ENCODE results near the gene FBXL17. TPM values are rescaled to one million over a fixed set of nuclear protein-coding genes. Genes with fewer than 3 reads are reported as not detected.

The FBXL17 gene
- total RNA-seq, 3 donors from 2014 or later, result 22.6 to 31.3 (median 28.8) TPM

- Histone ChIP-seq H3K27me3 (no peaks in the 10 kb centered on the region), H3K4me1 (no peaks in the 10 kb centered on the region), H3K27ac (no peak overlapping the region), H3K9me3 (no peaks in the 10 kb centered on the region), H3K4me3 (no peak overlapping the region), H3K36me3 (no peaks in the 10 kb centered on the region)
- DNase-seq (ENCODE audit: low spot score in 2 of 2), result no peak
- intact Hi-C loops (cut with DNase I; ENCODE audit: low total_unique reads), result no loop called here
- TF ChIP-seq CTCF (IDR thresholded peaks at IDR 0.05), result no peak
- TF ChIP-seq POLR2A (IDR thresholded peaks at IDR 0.05), result no peak
- no peak for TF ChIP-seq POLR2AphosphoS5 (IDR thresholded peaks at IDR 0.05)
Measured at GRCh38 chr5:107840592-107840991, 541.3 kb downstream of the FBXL17 start.

GRCh38 chr5:107840161-107840560 is 541.7 kb downstream of the FBXL17 start:
- intact Hi-C loops (cut with DNase I; ENCODE audit: low total_unique reads), result no loop called here
- TF ChIP-seq POLR2AphosphoS5 (IDR thresholded peaks at IDR 0.05), result no peak
- no peak for TF ChIP-seq POLR2A (IDR thresholded peaks at IDR 0.05)
- no peak for TF ChIP-seq CTCF (IDR thresholded peaks at IDR 0.05)
- no peak for DNase-seq (ENCODE audit: low spot score in 2 of 2)

GRCh38 chr5:107835096-107835495 is 546.8 kb downstream of the FBXL17 start:
- H3K4me1 ChIP-seq, result no peaks in the 10 kb centered on the region
- intact Hi-C loops (cut with DNase I; ENCODE audit: low total_unique reads), result no loop called here
- DNase-seq (ENCODE audit: low spot score in 2 of 2), result no peak
- no peaks in the 10 kb centered on the region for H3K27me3 ChIP-seq
- no peak overlapping the region for H3K27ac ChIP-seq
- H3K36me3 ChIP-seq, result no peaks in the 10 kb centered on the region
- TF ChIP-seq POLR2A (IDR thresholded peaks at IDR 0.05), result no peak
- TF ChIP-seq CTCF (IDR thresholded peaks at IDR 0.05), result no peak
- no peak for TF ChIP-seq POLR2AphosphoS5 (IDR thresholded peaks at IDR 0.05)
- no peak overlapping the region for H3K4me3 ChIP-seq
- H3K9me3 ChIP-seq, result no peaks in the 10 kb centered on the region

More at GRCh38 chr5:107840161-107840560, 541.7 kb downstream of the FBXL17 start:
- H3K4me1 ChIP-seq, result no peaks in the 10 kb centered on the region
- no peaks in the 10 kb centered on the region for H3K9me3 ChIP-seq
- no peaks in the 10 kb centered on the region for H3K36me3 ChIP-seq
- H3K27ac ChIP-seq, result no peak overlapping the region
- H3K4me3 ChIP-seq, result no peak overlapping the region
- no peaks in the 10 kb centered on the region for H3K27me3 ChIP-seq

GRCh38 chr5:107832746-107833145 is 549.2 kb downstream of the FBXL17 start:
- Histone ChIP-seq H3K9me3 (no peaks in the 10 kb centered on the region), H3K27me3 (no peaks in the 10 kb centered on the region), H3K36me3 (no peaks in the 10 kb centered on the region), H3K4me3 (no peak overlapping the region), H3K27ac (no peak overlapping the region), H3K4me1 (no peaks in the 10 kb centered on the region)
- no peak for TF ChIP-seq POLR2A (IDR thresholded peaks at IDR 0.05)
- no peak for TF ChIP-seq POLR2AphosphoS5 (IDR thresholded peaks at IDR 0.05)
- TF ChIP-seq CTCF (IDR thresholded peaks at IDR 0.05), result no peak
- DNase-seq (ENCODE audit: low spot score in 2 of 2), result no peak
- intact Hi-C loops (cut with DNase I; ENCODE audit: low total_unique reads), result no loop called here

GRCh38 chr5:107831612-107832395 is 550.1 kb downstream of the FBXL17 start:
- Histone ChIP-seq H3K36me3 (no peaks in the 10 kb centered on the region), H3K9me3 (no peaks in the 10 kb centered on the region), H3K4me3 (no peak overlapping the region), H3K4me1 (no peaks in the 10 kb centered on the region), H3K27ac (no peak overlapping the region), H3K27me3 (no peaks in the 10 kb centered on the region)
- no peak for DNase-seq (ENCODE audit: low spot score in 2 of 2)
- intact Hi-C loops (cut with DNase I; ENCODE audit: low total_unique reads), result no loop called here
- TF ChIP-seq CTCF (IDR thresholded peaks at IDR 0.05) (no peak), POLR2AphosphoS5 (IDR thresholded peaks at IDR 0.05) (no peak), POLR2A (IDR thresholded peaks at IDR 0.05) (no peak)

Measured in breast epithelium (tissue), 4 donors.